Measurements from ENCODE around the gene CARNS1. TPM values are rescaled to one million over a fixed set of nuclear protein-coding genes. Genes with fewer than 3 reads are reported as not detected.

CARNS1 gene
- total and polyA plus RNA-seq, 9 of the 15 experiments (the other 6 are each of a cell fraction or from before 2014, with no cell fraction given) = 0.01 to 0.18 (median 0.06) TPM; not detected in 3

DNA sequence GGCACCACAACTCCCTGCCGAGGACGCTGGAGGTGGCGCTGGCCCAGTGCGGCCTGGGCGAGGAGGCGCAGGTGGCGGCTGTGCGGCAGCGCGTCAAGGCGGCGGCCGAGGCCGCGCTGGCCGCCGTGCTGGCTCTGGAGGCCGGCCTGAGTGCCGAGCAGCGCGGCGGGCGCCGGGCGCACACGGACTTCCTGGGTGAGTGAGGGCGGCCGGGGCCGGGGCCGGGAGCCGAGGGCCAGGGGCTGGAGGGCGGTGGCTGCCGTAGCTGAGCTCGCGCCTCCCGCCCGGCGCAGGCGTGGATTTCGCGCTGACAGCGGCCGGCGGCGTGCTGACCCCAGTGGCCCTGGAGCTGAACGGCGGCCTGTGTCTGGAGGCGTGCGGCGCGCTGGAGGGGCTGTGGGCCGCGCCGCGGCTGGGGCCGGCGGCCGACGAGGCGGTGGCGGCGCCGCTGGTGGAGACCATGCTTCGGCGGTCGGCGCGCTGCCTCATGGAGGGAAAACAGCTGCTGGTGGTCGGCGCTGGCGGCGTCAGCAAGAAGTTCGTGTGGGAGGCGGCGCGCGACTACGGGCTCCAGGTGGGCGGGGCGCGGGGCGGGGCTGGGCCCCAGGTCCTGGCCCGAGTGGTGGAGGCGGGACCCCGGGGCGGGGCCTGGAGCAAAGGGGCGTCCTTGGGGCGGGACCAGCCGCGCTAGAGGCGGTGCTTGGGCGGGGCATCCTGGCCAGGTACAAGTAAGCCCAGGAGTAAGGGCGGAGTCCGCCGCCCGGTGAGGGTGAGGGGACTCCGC is 5.4 kb downstream of the CARNS1 start:
- no peaks in the 10 kb centered on the region for H3K9me1 ChIP-seq (ENCODE audit: control insufficient read depth, insufficient read depth, low read length)
- no peaks in the 10 kb centered on the region for H3K9me3 ChIP-seq (replicated peaks; ENCODE audit: control insufficient read depth, insufficient read depth, low read depth, low read length)
- ChIA-PET CTCF (ENCODE audit: low intra/inter-chr PET ratio) (no interaction called here), POLR2A (interaction anchor here (0.6 to 2.1 kb wide), 9 partner anchors 8 to 184 kb away, joined by 3 to 10 read pairs (median 4); partner anchors contain the start of genes PPP1CA, PTPRCAP and RPS6KB2)
- peak overlapping the region; percentile 84 for H3K4me2 ChIP-seq (ENCODE audit: insufficient read depth, low read length)
- no peaks in the 10 kb centered on the region for H3K36me3 ChIP-seq (ENCODE audit: control insufficient read depth, insufficient read depth, low read length)
- DNase-seq (ENCODE audit: extremely low read depth in 1 of 4, low spot score in 3 of 4) (peak; percentile 97 to 99 (median 99)), ATAC-seq (peak; percentile 96), FAIRE-seq (peak; percentile 68)
- H3K27ac ChIP-seq (ENCODE audit: extremely low read depth, low read depth, low read length) = peak overlapping the region; percentile 94
- peaks cover 6 to 69% of the 10 kb centered on the region in 2 experiments for H3K4me1 ChIP-seq (replicated peaks in 1 of 2; ENCODE audit: control insufficient read depth in 2 of 2, insufficient read depth in 2 of 2, low read length in 2 of 2)
- intact Hi-C loops (cut with micrococcal nuclease) (loop anchor here (5.0 kb wide), 1 partner anchor 46 kb away; the partner anchor contains the start of gene TMEM134), in situ Hi-C loops (cut with MboI) (no loop called here)
- peak overlapping the region; percentile 73 to 96 for H3K9ac ChIP-seq (ENCODE audit: insufficient read depth in 1 of 2, low read depth in 2 of 2, low read length in 2 of 2)
- WGBS (ENCODE audit: insufficient coverage, low coverage, missing lambda C conversion rate) = 0% methylated on average over 45 of the region's 97 CpGs
- H3K4me3 ChIP-seq = peak overlapping the region; percentile 62
- peaks cover 8% of the 10 kb centered on the region; the same call in 1 of the 3 replicates for H3K79me2 ChIP-seq (ENCODE audit: control insufficient read depth, insufficient read depth, low read length)
- peak overlapping the region; percentile 80 for H2AFZ ChIP-seq (ENCODE audit: low read depth, low read length)
- BruUV-seq (replicated peaks) = no TSS peak
- H3K27me3 ChIP-seq (ENCODE audit: control insufficient read depth in 2 of 2, insufficient read depth in 2 of 2, low read length in 2 of 2) = no peaks in the 10 kb centered on the region
- H4K20me1 ChIP-seq (replicated peaks; ENCODE audit: control insufficient read depth, insufficient read depth, low read length) = no peaks in the 10 kb centered on the region
- TF ChIP-seq RBBP5 (IDR thresholded peaks at IDR 0.05; ENCODE audit: borderline replicate concordance, insufficient read depth, low read length, poor library complexity, severe bottlenecking) (peak; percentile 77), HNRNPK (IDR thresholded peaks at IDR 0.05; ENCODE audit: low read depth, low read length, poor library complexity, severe bottlenecking) (peak; percentile 56), ERF (CRISPR knock-in tag; IDR thresholded peaks at IDR 0.05) (peak; percentile 27; the same call in 1 of the 2 replicates), MAFG (tag; conservative IDR thresholded peaks at IDR 0.05) (no peak), PHB (CRISPR knock-in tag; IDR thresholded peaks at IDR 0.05) (no peak), RBFOX2 (IDR thresholded peaks at IDR 0.05; ENCODE audit: low read depth, low read length) (peak; percentile 87), SREBF2 (CRISPR knock-in tag; IDR thresholded peaks at IDR 0.05) (no peak), NBN (IDR thresholded peaks at IDR 0.05; ENCODE audit: low read depth) (no peak), HNRNPLL (IDR thresholded peaks at IDR 0.05; ENCODE audit: low read depth, low read length, poor library complexity, severe bottlenecking) (peak; percentile 79), RBM34 (IDR thresholded peaks at IDR 0.05; ENCODE audit: borderline replicate concordance, insufficient read depth, low read length) (no peak), ZNF780A (CRISPR knock-in tag; IDR thresholded peaks at IDR 0.05) (no peak), CBX2 (IDR thresholded peaks at IDR 0.05; ENCODE audit: insufficient read depth, low read length, poor library complexity, severe bottlenecking) (no peak)
- TF ChIP-seq, protein P1, sequence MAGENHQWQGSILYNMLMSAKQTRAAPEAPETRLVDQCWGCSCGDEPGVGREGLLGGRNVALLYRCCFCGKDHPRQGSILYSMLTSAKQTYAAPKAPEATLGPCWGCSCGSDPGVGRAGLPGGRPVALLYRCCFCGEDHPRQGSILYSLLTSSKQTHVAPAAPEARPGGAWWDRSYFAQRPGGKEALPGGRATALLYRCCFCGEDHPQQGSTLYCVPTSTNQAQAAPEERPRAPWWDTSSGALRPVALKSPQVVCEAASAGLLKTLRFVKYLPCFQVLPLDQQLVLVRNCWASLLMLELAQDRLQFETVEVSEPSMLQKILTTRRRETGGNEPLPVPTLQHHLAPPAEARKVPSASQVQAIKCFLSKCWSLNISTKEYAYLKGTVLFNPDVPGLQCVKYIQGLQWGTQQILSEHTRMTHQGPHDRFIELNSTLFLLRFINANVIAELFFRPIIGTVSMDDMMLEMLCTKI (IDR thresholded peaks at IDR 0.05; ENCODE audit: partially characterized antibody) = no peak
- TF ChIP-seq, protein P2, sequence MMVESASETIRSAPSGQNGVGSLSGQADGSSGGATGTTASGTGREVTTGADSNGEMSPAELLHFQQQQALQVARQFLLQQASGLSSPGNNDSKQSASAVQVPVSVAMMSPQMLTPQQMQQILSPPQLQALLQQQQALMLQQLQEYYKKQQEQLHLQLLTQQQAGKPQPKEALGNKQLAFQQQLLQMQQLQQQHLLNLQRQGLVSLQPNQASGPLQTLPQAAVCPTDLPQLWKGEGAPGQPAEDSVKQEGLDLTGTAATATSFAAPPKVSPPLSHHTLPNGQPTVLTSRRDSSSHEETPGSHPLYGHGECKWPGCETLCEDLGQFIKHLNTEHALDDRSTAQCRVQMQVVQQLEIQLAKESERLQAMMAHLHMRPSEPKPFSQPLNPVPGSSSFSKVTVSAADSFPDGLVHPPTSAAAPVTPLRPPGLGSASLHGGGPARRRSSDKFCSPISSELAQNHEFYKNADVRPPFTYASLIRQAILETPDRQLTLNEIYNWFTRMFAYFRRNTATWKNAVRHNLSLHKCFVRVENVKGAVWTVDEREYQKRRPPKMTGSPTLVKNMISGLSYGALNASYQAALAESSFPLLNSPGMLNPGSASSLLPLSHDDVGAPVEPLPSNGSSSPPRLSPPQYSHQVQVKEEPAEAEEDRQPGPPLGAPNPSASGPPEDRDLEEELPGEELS (CRISPR knock-in tag; IDR thresholded peaks at IDR 0.05; ENCODE audit: borderline replicate concordance) = no peak
- TF ChIP-seq, protein P3, sequence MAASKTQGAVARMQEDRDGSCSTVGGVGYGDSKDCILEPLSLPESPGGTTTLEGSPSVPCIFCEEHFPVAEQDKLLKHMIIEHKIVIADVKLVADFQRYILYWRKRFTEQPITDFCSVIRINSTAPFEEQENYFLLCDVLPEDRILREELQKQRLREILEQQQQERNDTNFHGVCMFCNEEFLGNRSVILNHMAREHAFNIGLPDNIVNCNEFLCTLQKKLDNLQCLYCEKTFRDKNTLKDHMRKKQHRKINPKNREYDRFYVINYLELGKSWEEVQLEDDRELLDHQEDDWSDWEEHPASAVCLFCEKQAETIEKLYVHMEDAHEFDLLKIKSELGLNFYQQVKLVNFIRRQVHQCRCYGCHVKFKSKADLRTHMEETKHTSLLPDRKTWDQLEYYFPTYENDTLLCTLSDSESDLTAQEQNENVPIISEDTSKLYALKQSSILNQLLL (CRISPR knock-in tag; IDR thresholded peaks at IDR 0.05; ENCODE audit: borderline replicate concordance) = no peak

Measured in K562 (cell line).